DND-41 (cell line): Measurements from ENCODE around the gene GALP.

ENCODE experiments used
- ATAC-seq: fragments of 200-7000 bp; cut with Tn5 transposase; 3 replicates; pipeline ENCODE4 v1.9.1; 2021; ENCODE audit warnings: low read depth; ENCODE audit not compliant: insufficient read depth
- DNase-seq: peaks from one replicate; pipeline ENCODE4 v3.0.0-alpha.2; 2020
- H2AFZ ChIP-seq: 2 replicates; pipeline ENCODE4 v1.6.0; 2012; ENCODE audit warnings: low read depth, low read length
- H3K27ac ChIP-seq: 2 replicates; pipeline ENCODE4 v1.5.1; 2012; ENCODE audit warnings: low read length, inconsistent platforms
- H3K27me3 ChIP-seq: fragments of 200-600 bp; sonication (generic); 2 replicates; pipeline ENCODE4 v1.6.0; 2012; ENCODE audit warnings: low read length, mild to moderate bottlenecking, inconsistent platforms; ENCODE audit not compliant: insufficient read depth, poor library complexity
- H3K36me3 ChIP-seq: 2 replicates; pipeline ENCODE4 v1.5.1; 2012; ENCODE audit warnings: low read length, inconsistent platforms; ENCODE audit not compliant: insufficient read depth
- H3K4me1 ChIP-seq: 2 replicates; pipeline ENCODE4 v1.5.1; 2012; ENCODE audit warnings: mild to moderate bottlenecking, low read length; ENCODE audit not compliant: insufficient read depth
- H3K4me2 ChIP-seq: 2 replicates; pipeline ENCODE4 v1.6.0; 2012; ENCODE audit warnings: mild to moderate bottlenecking, moderate library complexity, low read length, inconsistent platforms; ENCODE audit not compliant: insufficient read depth
- H3K4me3 ChIP-seq, 2 experiments: fragments of 200-600 bp in 1 of 2; shearing (Covaris generic) in 1 of 2; 2 replicates each; pipeline ENCODE4 v1.5.1; 2012 to 2016; ENCODE audit warnings: inconsistent platforms in 2 of 2, low read length in 2 of 2, mild to moderate bottlenecking in 2 of 2, low read depth in 1 of 2, moderate library complexity in 1 of 2
- H3K79me2 ChIP-seq: 2 replicates; pipeline ENCODE4 v1.6.0; 2012; ENCODE audit warnings: low read length, inconsistent platforms; ENCODE audit not compliant: insufficient read depth
- H3K9ac ChIP-seq: 2 replicates; pipeline ENCODE4 v1.6.0; 2012; ENCODE audit warnings: low read depth, mild to moderate bottlenecking, inconsistent platforms, low read length, moderate library complexity
- H3K9me3 ChIP-seq: 2 replicates; pipeline ENCODE4 v1.5.1; 2012; ENCODE audit warnings: low read length, moderate library complexity, mild to moderate bottlenecking, inconsistent platforms; ENCODE audit not compliant: insufficient read depth, severe bottlenecking
- H4K20me1 ChIP-seq: 2 replicates; pipeline ENCODE4 v1.6.0; 2012; ENCODE audit warnings: low read length; ENCODE audit not compliant: insufficient read depth
- EZH2 ChIP-seq: IDR thresholded peaks from 3 replicates; pipeline ENCODE4 v1.6.1; 2012; ENCODE audit warnings: borderline replicate concordance, low read depth, mild to moderate bottlenecking, moderate library complexity, low read length, inconsistent platforms; ENCODE audit not compliant: severe bottlenecking
- TF ChIP-seq, protein P1 (sequence below): IDR thresholded peaks from 2 replicates; pipeline ENCODE4 v1.5.1; 2012; ENCODE audit warnings: borderline replicate concordance, low read length, moderate library complexity, mild to moderate bottlenecking; ENCODE audit not compliant: poor library complexity, severe bottlenecking; ENCODE audit errors: extremely low read depth

Gene GALP

DNA sequence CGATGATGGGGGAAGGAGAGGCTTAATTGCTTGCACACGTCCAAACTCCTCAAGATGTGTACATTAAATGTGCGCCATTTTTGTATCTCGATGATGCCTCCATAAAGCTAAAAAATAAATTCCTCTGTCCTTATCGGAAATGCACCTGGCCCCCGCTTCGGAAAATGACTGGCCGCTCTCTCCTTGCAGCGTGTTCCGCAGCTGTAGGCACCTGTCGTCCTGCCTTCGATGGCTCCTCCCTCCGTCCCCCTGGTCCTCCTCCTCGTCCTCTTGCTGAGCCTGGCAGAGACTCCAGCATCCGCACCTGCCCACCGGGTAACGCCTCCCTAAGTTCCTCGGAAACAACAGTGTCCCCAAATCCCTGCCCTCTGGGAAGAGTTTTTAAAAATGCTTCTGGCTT lies 1.1 kb downstream of the GALP start:
- Histone ChIP-seq H4K20me1 (no peaks in the 10 kb centered on the region), H3K4me1 (no peaks in the 10 kb centered on the region), H3K9ac (no peak overlapping the region), H3K9me3 (no peaks in the 10 kb centered on the region), H3K4me3 (no peak overlapping the region), H3K27me3 (no peaks in the 10 kb centered on the region), H2AFZ (no peak overlapping the region), H3K27ac (no peak overlapping the region), H3K79me2 (no peaks in the 10 kb centered on the region), H3K36me3 (no peaks in the 10 kb centered on the region), H3K4me2 (no peak overlapping the region)
- no peak for DNase-seq
- TF ChIP-seq, protein P1, sequence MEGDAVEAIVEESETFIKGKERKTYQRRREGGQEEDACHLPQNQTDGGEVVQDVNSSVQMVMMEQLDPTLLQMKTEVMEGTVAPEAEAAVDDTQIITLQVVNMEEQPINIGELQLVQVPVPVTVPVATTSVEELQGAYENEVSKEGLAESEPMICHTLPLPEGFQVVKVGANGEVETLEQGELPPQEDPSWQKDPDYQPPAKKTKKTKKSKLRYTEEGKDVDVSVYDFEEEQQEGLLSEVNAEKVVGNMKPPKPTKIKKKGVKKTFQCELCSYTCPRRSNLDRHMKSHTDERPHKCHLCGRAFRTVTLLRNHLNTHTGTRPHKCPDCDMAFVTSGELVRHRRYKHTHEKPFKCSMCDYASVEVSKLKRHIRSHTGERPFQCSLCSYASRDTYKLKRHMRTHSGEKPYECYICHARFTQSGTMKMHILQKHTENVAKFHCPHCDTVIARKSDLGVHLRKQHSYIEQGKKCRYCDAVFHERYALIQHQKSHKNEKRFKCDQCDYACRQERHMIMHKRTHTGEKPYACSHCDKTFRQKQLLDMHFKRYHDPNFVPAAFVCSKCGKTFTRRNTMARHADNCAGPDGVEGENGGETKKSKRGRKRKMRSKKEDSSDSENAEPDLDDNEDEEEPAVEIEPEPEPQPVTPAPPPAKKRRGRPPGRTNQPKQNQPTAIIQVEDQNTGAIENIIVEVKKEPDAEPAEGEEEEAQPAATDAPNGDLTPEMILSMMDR = no peak
- TF ChIP-seq EZH2 = no peak
- ATAC-seq = no peak

GRCh38 chr19:56177564-56178243 lies 1.9 kb downstream of the GALP start:
- no peaks in the 10 kb centered on the region for H4K20me1 ChIP-seq
- H2AFZ ChIP-seq = no peak overlapping the region
- H3K4me3 ChIP-seq = no peak overlapping the region
- no peak overlapping the region for H3K9ac ChIP-seq
- H3K27ac ChIP-seq = no peak overlapping the region
- no peaks in the 10 kb centered on the region for H3K4me1 ChIP-seq
- H3K36me3 ChIP-seq = no peaks in the 10 kb centered on the region
- no peaks in the 10 kb centered on the region for H3K79me2 ChIP-seq
- no peak for TF ChIP-seq EZH2
- TF ChIP-seq, protein P1 = no peak
- H3K4me2 ChIP-seq = no peak overlapping the region
- DNase-seq (no peak), ATAC-seq (no peak)
- no peaks in the 10 kb centered on the region for H3K27me3 ChIP-seq
- H3K9me3 ChIP-seq = no peaks in the 10 kb centered on the region

- ATAC-seq = no peak
- no peaks in the 10 kb centered on the region for H3K79me2 ChIP-seq
- no peak overlapping the region for H3K4me2 ChIP-seq
- TF ChIP-seq, protein P1 = no peak
- no peak for TF ChIP-seq EZH2
- H3K9me3 ChIP-seq = no peaks in the 10 kb centered on the region
- H3K27me3 ChIP-seq = no peaks in the 10 kb centered on the region
- no peak overlapping the region for H3K4me3 ChIP-seq
- peaks cover 4% of the 10 kb centered on the region for H3K4me1 ChIP-seq
- H2AFZ ChIP-seq = no peak overlapping the region
- H3K27ac ChIP-seq = no peak overlapping the region
- DNase-seq = no peak
- H3K9ac ChIP-seq = no peak overlapping the region
- no peaks in the 10 kb centered on the region for H3K36me3 ChIP-seq
- H4K20me1 ChIP-seq = no peaks in the 10 kb centered on the region
Measured at GRCh38 chr19:56189785-56190184, 14.0 kb downstream of the GALP start.
